WTC11 (cell line): ENCODE results near the gene ACAD9.

Source experiments
- SMAD3 ChIP-seq: sonication (generic); formaldehyde crosslinking; IDR thresholded peaks from 2 replicates; pipeline ENCODE4 v1.8.0; 2022; ENCODE audit warnings: missing genetic modification reagents, mild to moderate bottlenecking, borderline replicate concordance
- ZNF263 ChIP-seq: sonication (generic); formaldehyde crosslinking; IDR thresholded peaks from 2 replicates; pipeline ENCODE4 v1.8.1; 2022; ENCODE audit warnings: low read depth, mild to moderate bottlenecking, moderate library complexity, missing genetic modification reagents

GRCh38 chr3:128847666-128848370 is 31.6 kb upstream of the ACAD9 start:
- TF ChIP-seq SMAD3 (CRISPR knock-in tag) (no peak), ZNF263 (CRISPR knock-in tag) (no peak)
